Smooth muscle cell (in vitro differentiated cells): ENCODE measurements around the gene MBTPS1. TPM values are rescaled to one million over a fixed set of nuclear protein-coding genes. Genes with fewer than 3 reads are reported as not detected.

Experiments used
- DNase-seq: peaks from one replicate; lab custom pipeline; 2025; ENCODE audit not compliant: unreplicated experiment; lab: John Stamatoyannopoulos, UW
- H2AFZ ChIP-seq: fragments of 200-600 bp; sonication (generic); 2 replicates; pipeline ENCODE4 v1.6.0; 2016; ENCODE audit warnings: antibody characterized with exemption, low read depth, mild to moderate bottlenecking
- H3F3A ChIP-seq: fragments of 200-600 bp; sonication (generic); 2 replicates; pipeline ENCODE4 v1.6.0; 2017; ENCODE audit warnings: antibody characterized with exemption, low read depth
- H3K27ac ChIP-seq: fragments of 200-600 bp; sonication (generic); 2 replicates; pipeline ENCODE4 v1.5.1; 2016; ENCODE audit warnings: low read depth, mild to moderate bottlenecking
- H3K27me3 ChIP-seq: fragments of 200-600 bp; sonication (generic); 2 replicates; pipeline ENCODE4 v1.6.1; 2016; ENCODE audit warnings: low read depth, mild to moderate bottlenecking
- H3K36me3 ChIP-seq: fragments of 200-600 bp; sonication (generic); 2 replicates; pipeline ENCODE4 v1.5.1; 2016; ENCODE audit warnings: low read depth
- H3K4me1 ChIP-seq: fragments of 200-600 bp; sonication (generic); 2 replicates; pipeline ENCODE4 v1.5.1; 2016; ENCODE audit warnings: low read depth
- H3K4me2 ChIP-seq: fragments of 200-600 bp; sonication (generic); 2 replicates; pipeline ENCODE4 v1.6.0; 2016; ENCODE audit warnings: mild to moderate bottlenecking
- H3K4me3 ChIP-seq: fragments of 200-600 bp; sonication (generic); 2 replicates; pipeline ENCODE4 v1.5.1; 2016; ENCODE audit warnings: mild to moderate bottlenecking
- H3K79me2 ChIP-seq: fragments of 200-600 bp; sonication (generic); 2 replicates; pipeline ENCODE4 v1.6.0; 2016; ENCODE audit warnings: low read depth, mild to moderate bottlenecking
- H3K9ac ChIP-seq: fragments of 200-600 bp; sonication (generic); 2 replicates; pipeline ENCODE4 v1.6.0; 2016; ENCODE audit warnings: low read depth
- H3K9me3 ChIP-seq: fragments of 200-600 bp; sonication (generic); replicated peaks from 2 replicates; pipeline ENCODE4 v1.5.1; 2016; ENCODE audit warnings: low read depth
- H4K20me1 ChIP-seq: fragments of 200-600 bp; sonication (generic); 2 replicates; pipeline ENCODE4 v1.6.0; 2016; ENCODE audit warnings: low read depth
- CTCF ChIP-seq: fragments of 200-600 bp; sonication (generic); IDR thresholded peaks from 2 replicates; pipeline ENCODE4 v1.5.1; 2017; ENCODE audit warnings: borderline replicate concordance, mild to moderate bottlenecking, antibody characterized with exemption; ENCODE audit not compliant: insufficient read depth, poor library complexity, severe bottlenecking
- WGBS: methylation state at CpG from one replicate; pipeline ENCODE4 v1.1.7; 2016; ENCODE audit warnings: low lambda C conversion rate; 5-methylcytosine and 5-hydroxymethylcytosine counted together
- polyA plus RNA-seq: library from polyadenylated mRNA; unstranded; fragments of >200 nt; fragmentation: Nextera tagmentation; extraction: Ambion mirVana; gene quantifications from 2 replicates; pipeline ENCODE4 v1.2.1, GENCODE V29; 2016
- total RNA-seq: library from RNA; depleted of rRNA; stranded (reverse); fragments of >200 nt; gene quantifications from 2 replicates; pipeline ENCODE4 v1.2.3, GENCODE V29; 2014

The MBTPS1 gene
- total and polyA plus RNA-seq, 2 experiments from 2014 or later: 51.9 to 68.9 TPM

- 93% methylated on average over 41 of the region's 42 CpGs for WGBS
- no peaks in the 10 kb centered on the region for H3K79me2 ChIP-seq
- no peaks in the 10 kb centered on the region for H3K27me3 ChIP-seq
- no peak overlapping the region for H3K4me2 ChIP-seq
- no peaks in the 10 kb centered on the region for H3K36me3 ChIP-seq
- H3F3A ChIP-seq: no peaks in the 10 kb centered on the region
- no peak overlapping the region for H3K27ac ChIP-seq
- no peak for DNase-seq
- peaks cover 21% of the 10 kb centered on the region for H3K4me1 ChIP-seq
- H3K9ac ChIP-seq: no peak overlapping the region
- no peak for TF ChIP-seq CTCF
- H4K20me1 ChIP-seq: no peaks in the 10 kb centered on the region
- no peaks in the 10 kb centered on the region for H3K9me3 ChIP-seq
- H2AFZ ChIP-seq: no peak overlapping the region
- H3K4me3 ChIP-seq: no peak overlapping the region
Observed at GRCh38 chr16:84040823-84041820, 75.6 kb downstream of the MBTPS1 start.

GRCh38 chr16:84040226-84040822, 76.4 kb downstream of the MBTPS1 start:
- no peak for TF ChIP-seq CTCF
- no peak overlapping the region for H3K4me2 ChIP-seq
- no peaks in the 10 kb centered on the region for H3K79me2 ChIP-seq
- no peaks in the 10 kb centered on the region for H3K27me3 ChIP-seq
- 89% methylated on average over 14 of the region's 14 CpGs for WGBS
- no peak overlapping the region for H2AFZ ChIP-seq
- H3K27ac ChIP-seq: no peak overlapping the region
- no peaks in the 10 kb centered on the region for H4K20me1 ChIP-seq
- H3K9me3 ChIP-seq: no peaks in the 10 kb centered on the region
- DNase-seq: no peak
- no peak overlapping the region for H3K9ac ChIP-seq
- H3K36me3 ChIP-seq: no peaks in the 10 kb centered on the region
- no peaks in the 10 kb centered on the region for H3F3A ChIP-seq
- no peak overlapping the region for H3K4me3 ChIP-seq
- H3K4me1 ChIP-seq: peaks cover 21% of the 10 kb centered on the region

- no peak overlapping the region for H3K4me2 ChIP-seq
- no peak overlapping the region for H3K4me3 ChIP-seq
- H3K9me3 ChIP-seq: no peaks in the 10 kb centered on the region
- DNase-seq: no peak
- no peaks in the 10 kb centered on the region for H3K36me3 ChIP-seq
- no peak overlapping the region for H3K9ac ChIP-seq
- WGBS: 94% methylated on average over 12 of the region's 12 CpGs
- no peaks in the 10 kb centered on the region for H3F3A ChIP-seq
- no peak overlapping the region for H2AFZ ChIP-seq
- H3K79me2 ChIP-seq: no peaks in the 10 kb centered on the region
- no peaks in the 10 kb centered on the region for H4K20me1 ChIP-seq
- H3K27ac ChIP-seq: no peak overlapping the region
- peaks cover 19% of the 10 kb centered on the region for H3K4me1 ChIP-seq
- no peak for TF ChIP-seq CTCF
- no peaks in the 10 kb centered on the region for H3K27me3 ChIP-seq
Observed at GRCh38 chr16:84039696-84040095, 77.0 kb downstream of the MBTPS1 start.
